SH-SY5Y (cell line): Measurements from ENCODE around the gene FADS1.

Source experiments
- GATA2 ChIP-seq: IDR thresholded peaks from 2 replicates; pipeline ENCODE4 v1.6.1; 2011; ENCODE audit warnings: mild to moderate bottlenecking, low read depth, low read length
- GATA3 ChIP-seq: IDR thresholded peaks from 2 replicates; pipeline ENCODE4 v1.6.1; 2011; ENCODE audit warnings: low read depth, mild to moderate bottlenecking, low read length, moderate library complexity

GRCh38 chr11:61778357-61778886 is 38.4 kb downstream of the FADS1 start:
- TF ChIP-seq GATA3 (no peak), GATA2 (no peak)
